ENCODE results near the gene TCF7L1.

TCF7L1 gene

DNA sequence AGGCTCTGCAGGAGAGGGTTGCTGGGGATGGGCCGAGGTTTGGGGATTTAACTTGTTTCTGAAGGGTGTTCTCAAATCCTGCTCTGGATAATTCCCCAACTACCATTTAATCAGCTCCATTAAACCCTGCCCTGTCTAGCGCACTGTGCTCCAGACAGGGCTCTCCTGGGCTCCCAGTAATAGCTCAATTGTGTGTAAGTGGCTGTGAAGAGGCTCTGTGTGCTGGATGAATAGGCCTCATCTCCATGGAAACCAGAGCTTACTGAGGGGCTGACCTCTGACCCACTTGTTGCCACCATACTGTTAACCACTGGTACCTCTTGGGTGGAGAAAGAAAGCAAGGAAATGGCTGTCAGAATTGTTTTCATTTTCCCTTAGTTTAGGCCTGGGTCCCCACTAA is 101.7 kb downstream of the TCF7L1 start:
- DNase-seq: no peak

GRCh38 chr2:85235281-85235680 is 102.1 kb downstream of the TCF7L1 start:
- no peak for DNase-seq

- no peak for DNase-seq
These were observed 102.9 kb downstream of the TCF7L1 start for GRCh38 chr2:85236084-85236483.

DNA sequence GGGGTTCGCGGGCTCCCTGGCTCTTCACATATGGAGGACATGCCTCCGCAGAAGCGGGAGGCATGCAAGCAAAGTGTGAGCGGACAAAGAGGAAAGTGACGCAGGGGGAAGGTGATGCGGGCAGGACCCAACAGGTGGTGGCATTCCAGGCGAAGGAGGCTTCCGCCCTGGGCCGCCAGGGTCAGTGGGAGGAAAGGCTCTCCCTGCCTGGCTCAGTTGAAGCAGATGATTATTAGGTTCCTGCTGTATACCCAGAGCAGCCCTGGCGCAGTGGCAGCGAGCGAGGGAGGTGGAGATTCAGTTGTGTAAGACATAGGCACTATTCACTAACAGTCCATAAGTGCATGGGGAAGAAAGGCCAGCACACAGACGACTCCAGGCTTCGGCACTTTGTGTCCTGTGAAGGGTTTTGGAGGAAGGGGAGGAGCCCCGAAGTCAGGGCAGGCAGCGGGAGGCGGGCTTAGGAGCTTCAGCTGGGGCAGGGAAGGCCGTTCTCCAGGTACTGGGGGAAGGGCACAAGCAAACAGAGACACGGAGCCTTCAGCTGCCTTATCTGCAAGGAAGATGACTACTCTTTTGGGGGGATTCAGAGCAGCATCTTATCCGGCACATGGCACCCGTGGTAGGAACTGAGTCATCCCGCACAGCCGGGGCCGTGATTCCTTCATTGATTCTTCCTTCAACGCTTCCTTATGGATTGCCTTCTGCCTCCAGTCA is 104.8 kb downstream of the TCF7L1 start:
- no peak for DNase-seq

DNA sequence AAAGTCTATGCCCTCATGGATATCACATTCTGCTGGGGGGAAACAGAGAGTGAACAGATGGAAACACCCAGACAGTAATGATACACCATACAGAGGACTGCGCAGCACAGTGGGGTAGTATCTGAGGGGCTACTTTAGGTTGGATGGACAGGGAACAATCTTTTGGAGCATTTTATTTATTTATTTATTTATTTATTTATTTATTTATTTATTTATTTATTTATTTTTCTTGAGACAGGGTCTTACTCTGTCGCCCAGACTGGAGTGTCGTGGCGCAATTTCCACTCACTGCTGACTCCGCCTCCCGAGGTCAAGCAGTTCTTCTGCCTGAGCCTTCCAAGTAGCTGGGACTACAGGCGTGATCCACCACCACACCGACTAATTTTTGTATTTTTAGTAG is 105.4 kb downstream of the TCF7L1 start:
- DNase-seq: no peak

GRCh38 chr2:85239102-85239501 is 105.9 kb downstream of the TCF7L1 start:
- DNase-seq: no peak

GRCh38 chr2:85240055-85240454 is 106.9 kb downstream of the TCF7L1 start:
- DNase-seq: no peak

DNA sequence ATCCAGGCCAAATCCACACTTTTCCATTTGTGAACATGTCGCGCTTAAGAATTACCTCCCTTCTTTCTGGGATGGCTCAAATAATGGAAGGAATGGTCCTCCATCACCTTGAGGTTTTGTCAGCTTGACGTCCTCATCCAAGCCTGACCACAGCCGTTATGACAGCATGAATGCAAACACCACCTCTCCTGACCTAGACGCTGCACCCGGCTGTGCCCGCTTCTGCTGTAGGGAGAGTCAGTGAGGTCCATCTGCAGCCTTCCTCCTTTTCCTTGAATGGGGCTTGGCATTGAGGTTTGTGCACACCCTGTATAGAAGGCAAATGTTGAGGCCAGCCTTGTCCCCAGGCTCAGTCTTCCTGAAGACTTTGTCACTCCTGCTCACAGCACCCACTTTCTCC is 109.1 kb downstream of the TCF7L1 start:
- no peak for DNase-seq

DNA sequence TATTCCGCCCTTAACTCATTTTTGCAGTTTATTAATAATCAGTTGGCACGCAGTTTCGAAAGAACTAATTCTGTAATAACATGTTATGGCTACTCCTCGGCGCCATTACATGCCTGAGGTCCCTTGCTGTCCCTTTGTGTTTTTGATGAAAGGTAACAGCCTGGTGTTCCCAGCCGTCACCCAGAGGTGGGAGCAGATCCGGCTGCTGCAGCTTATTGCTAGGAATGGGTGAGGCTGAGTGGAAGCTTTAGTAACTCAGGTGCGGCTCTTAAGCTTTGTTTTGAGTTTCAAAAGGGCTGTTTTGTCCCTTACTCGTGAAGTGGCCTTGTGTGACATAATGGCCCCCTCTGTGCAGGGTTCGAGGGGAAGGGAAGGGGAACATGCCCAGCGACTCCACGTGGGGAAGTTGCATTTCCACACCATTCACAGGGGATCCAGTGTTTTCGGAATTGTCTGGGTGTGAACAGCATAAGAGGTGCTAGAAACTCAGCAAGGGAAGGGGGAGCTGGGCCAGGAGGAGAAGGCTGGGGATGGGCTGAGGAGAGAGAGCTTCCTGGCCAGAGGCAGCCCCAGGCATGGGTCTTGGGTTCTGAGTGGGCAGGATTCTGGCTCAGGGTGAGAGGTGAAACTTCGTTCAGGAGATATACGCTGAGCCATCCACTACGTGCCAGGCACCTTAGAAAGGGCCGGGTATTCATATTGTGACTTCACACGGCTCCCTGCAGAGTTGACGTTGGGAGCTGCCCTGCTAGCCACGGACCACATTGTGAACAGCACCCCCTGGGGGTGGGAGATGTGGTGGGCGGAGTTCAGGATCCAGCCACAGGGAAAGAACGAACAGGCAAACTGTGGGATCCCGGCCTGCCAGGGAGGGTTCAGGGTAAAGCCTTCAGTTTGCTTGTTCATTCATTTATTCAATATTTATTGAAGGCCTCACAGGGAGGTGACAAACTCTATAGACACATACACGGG is 110.2 kb downstream of the TCF7L1 start:
- DNase-seq: no peak

GRCh38 chr2:85244828-85245227 is 111.6 kb downstream of the TCF7L1 start:
- DNase-seq: no peak

GRCh38 chr2:85245891-85246290 is 112.7 kb downstream of the TCF7L1 start:
- no peak for DNase-seq

GRCh38 chr2:85246348-85246747 is 113.2 kb downstream of the TCF7L1 start:
- DNase-seq: no peak

DNA sequence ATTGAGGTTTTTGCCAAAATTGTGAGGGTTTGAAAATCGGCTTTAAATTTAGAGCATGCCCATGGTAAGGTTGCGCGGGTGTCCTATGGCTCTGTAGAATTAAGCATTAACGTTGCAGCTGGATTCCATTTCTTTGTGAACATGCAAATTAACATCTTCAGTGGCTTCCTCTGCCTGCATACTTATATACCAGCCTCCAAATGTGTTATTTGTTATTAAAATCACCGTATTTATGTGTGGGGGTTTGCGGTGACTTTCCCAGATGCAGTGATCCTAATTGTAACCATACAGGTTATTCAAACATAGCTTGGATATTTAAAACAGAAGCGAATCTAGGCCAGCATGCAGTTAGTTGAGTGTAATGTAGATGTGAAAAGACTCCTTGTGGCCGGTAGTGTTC is 114.4 kb downstream of the TCF7L1 start:
- no peak for DNase-seq

DNA sequence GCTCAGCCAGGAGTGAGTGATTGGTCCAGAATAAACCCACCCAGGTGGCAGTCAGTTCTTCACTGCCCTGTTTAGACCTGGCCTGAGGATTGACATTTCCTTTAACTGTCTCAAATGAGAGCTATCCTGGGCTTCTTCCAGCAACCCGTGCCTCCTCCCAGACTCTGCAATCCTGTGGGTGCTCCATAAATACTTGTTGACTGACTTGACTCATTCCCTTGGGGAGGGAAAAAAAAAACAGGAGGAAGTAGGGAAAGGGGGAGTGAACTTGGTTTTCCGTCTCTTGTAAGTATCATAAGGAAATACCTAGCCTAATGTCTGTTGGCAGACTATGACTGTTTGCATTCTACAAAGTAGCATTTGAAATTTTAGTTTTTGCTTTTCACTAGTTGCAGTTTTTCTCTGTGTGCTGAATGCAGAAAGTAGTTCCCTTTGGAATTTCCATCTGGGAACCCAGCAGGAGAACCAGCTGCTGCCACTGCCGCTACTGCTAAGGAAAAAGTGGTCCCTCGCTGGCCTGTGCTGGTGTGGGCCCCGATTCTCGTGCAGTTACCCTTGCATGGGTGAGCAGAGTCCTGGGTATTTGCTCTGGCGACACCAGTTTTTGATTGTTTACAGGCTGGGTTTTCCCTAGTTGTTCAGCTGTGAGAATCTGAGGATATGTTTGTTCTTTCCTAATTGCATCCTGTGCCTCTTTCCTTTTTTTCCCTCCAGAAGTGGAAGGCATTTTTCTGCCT is 115.7 kb downstream of the TCF7L1 start:
- DNase-seq: no peak

DNA sequence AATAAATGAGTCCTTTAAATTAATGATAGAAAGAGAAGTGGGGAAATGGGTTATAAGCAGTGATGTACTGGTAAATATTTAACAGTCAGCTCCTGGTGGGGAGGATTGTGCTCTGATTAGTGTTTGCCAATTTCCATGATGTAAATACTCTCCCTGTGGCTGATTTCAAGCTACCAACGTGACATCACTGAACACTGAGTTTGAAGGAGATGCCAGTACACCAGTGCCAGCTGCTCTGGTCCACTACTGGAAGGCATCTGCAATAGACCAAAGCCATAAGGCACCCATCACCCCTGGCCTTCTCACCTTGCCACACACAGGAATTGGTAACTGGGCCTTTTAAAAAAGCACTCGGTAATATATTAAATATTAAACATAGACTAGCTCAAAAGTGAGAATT is 116.9 kb downstream of the TCF7L1 start:
- DNase-seq: no peak

DNA sequence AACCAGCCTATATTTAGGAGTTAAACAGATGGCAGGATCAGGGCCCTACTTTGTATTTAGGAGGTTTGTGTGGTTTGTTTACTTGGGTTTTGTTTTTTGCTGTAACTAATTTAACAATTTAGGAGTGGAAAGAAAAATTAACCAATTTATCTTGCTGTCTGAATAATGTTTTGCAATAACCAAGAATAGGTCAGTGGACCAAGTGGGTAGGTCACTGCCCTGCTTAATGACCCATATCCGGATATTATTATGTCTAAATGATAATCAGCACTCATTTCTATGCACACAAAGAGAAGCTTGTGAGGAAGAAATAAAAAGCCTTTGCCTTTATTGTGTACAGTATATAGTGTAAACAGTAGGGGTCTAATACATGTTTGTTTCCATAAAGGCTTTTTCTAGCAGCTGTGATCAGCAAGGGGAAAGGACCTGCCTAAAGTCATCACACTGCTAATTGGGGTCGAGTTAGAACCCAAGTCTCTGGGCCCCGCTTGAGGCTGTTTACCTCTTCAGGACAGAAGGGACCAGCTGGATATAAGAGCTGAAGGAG is 118.0 kb downstream of the TCF7L1 start:
- DNase-seq: no peak

- no peak for DNase-seq
These were observed 120.7 kb downstream of the TCF7L1 start for GRCh38 chr2:85253890-85254289.

GRCh38 chr2:85254540-85255300 is 121.5 kb downstream of the TCF7L1 start:
- no peak for DNase-seq

- DNase-seq: no peak
These were observed 122.2 kb downstream of the TCF7L1 start for GRCh38 chr2:85255456-85255812.

- DNase-seq: no peak
These were observed 122.8 kb downstream of the TCF7L1 start for GRCh38 chr2:85255813-85256594.

GRCh38 chr2:85257359-85257969 is 124.3 kb downstream of the TCF7L1 start:
- no peak for DNase-seq
